A549 (cell line): ENCODE data around the gene TNRC6B. TPM values are rescaled to one million over a fixed set of nuclear protein-coding genes. Genes with fewer than 3 reads are reported as not detected.

ENCODE experiments used
- ATAC-seq, 2 experiments: fragments of 200-7000 bp in 1 of 2; fragments of >200 bp in 1 of 2; cut with Nextera tagmentation in 1 of 2; cut with Tn5 transposase in 1 of 2; 3 replicates each; pipeline versions ENCODE4 v1.8.0 to v1.9.1; 2018 to 2020; ENCODE audit warnings: mild to moderate bottlenecking in 1 of 2, moderate library complexity in 1 of 2
- CTCF ChIA-PET: fragments of 300-600 bp; sonication (Branson Sonifier 250); formaldehyde crosslinking; extraction: SDS; loops from one replicate; lab custom pipeline; 2021; ENCODE audit warnings: antibody characterized with exemption, inconsistent platforms; lab: Yijun Ruan, JAX
- POLR2A ChIA-PET: fragments of 350-600 bp; formaldehyde crosslinking; extraction: SDS; loops from one replicate; lab custom pipeline; 2021; ENCODE audit warnings: antibody characterized with exemption, inconsistent platforms; lab: Yijun Ruan, JAX
- DNase-seq, 2 experiments: peaks; one replicate each; pipeline versions ENCODE4 v3.0.0 to v3.0.0-alpha.2; 2011 to 2016; ENCODE audit warnings: low read depth in 1 of 2, low spot score in 1 of 2
- FAIRE-seq: peaks from 2 replicates; lab custom pipeline; 2011; peaks lifted over from hg19 to GRCh38; lab: Jason Lieb, UNC
- H3K27ac ChIP-seq, 2 experiments: fragments of >200 bp; sonication (Bioruptor Twin); formaldehyde crosslinking; 3 replicates each; pipeline ENCODE4 v1.5.1; 2016 to 2017
- H3K4me1 ChIP-seq: fragments of >200 bp; sonication (Bioruptor Twin); formaldehyde crosslinking; 3 replicates; pipeline ENCODE4 v1.6.1; 2016
- H3K4me2 ChIP-seq: fragments of >200 bp; sonication (Bioruptor Twin); formaldehyde crosslinking; 3 replicates; pipeline ENCODE4 v1.6.1; 2016
- H3K4me3 ChIP-seq: fragments of >200 bp; sonication (Bioruptor Twin); formaldehyde crosslinking; 3 replicates; pipeline ENCODE4 v1.5.1; 2016
- H3K9me3 ChIP-seq: fragments of >200 bp; sonication (Bioruptor Twin); formaldehyde crosslinking; 3 replicates; pipeline ENCODE4 v1.6.1; 2016
- BHLHE40 ChIP-seq: IDR thresholded peaks from 2 replicates; pipeline ENCODE4 v1.6.1; 2012; ENCODE audit warnings: low read depth, low read length, inconsistent platforms
- EHMT2 ChIP-seq: fragments of 200-600 bp; sonication (generic); IDR thresholded peaks from 2 replicates; pipeline ENCODE4 v1.6.1; 2016; ENCODE audit warnings: antibody characterized with exemption, low read depth, mild to moderate bottlenecking, moderate library complexity
- ESRRA ChIP-seq: fragments of 150-350 bp; IDR thresholded peaks from 2 replicates; pipeline ENCODE4 v1.6.1; 2014; ENCODE audit warnings: mild to moderate bottlenecking, low read length, borderline replicate concordance
- FOSB ChIP-seq: fragments of 250-450 bp; sonication (Bioruptor Pico); IDR thresholded peaks from 2 replicates; pipeline ENCODE4 v1.5.0; 2020; ENCODE audit warnings: mild to moderate bottlenecking, moderate library complexity
- GATA3 ChIP-seq: IDR thresholded peaks from 2 replicates; pipeline ENCODE4 v1.6.1; 2012; ENCODE audit warnings: borderline replicate concordance
- HOXB13 ChIP-seq: fragments of 250-450 bp; sonication (Bioruptor Pico); IDR thresholded peaks from 2 replicates; pipeline ENCODE4 v1.5.0; 2020; ENCODE audit warnings: low read depth, mild to moderate bottlenecking, moderate library complexity
- HOXB5 ChIP-seq: fragments of 250-450 bp; sonication (Bioruptor Pico); IDR thresholded peaks from 2 replicates; pipeline ENCODE4 v1.5.0; 2020; ENCODE audit warnings: mild to moderate bottlenecking, moderate library complexity
- JUN ChIP-seq, 2 experiments: fragments of >200 bp; sonication (Bioruptor Twin); formaldehyde crosslinking; IDR thresholded peaks; 2 replicates in 1 of 2; 3 replicates in 1 of 2; pipeline ENCODE4 v1.6.1; 2016 to 2017
- KDM1A ChIP-seq: fragments of 200-600 bp; sonication (generic); IDR thresholded peaks from 2 replicates; pipeline ENCODE4 v1.6.1; 2016; ENCODE audit warnings: low read depth, mild to moderate bottlenecking
- KDM5A ChIP-seq: fragments of 200-600 bp; sonication (generic); IDR thresholded peaks from 2 replicates; pipeline ENCODE4 v1.6.1; 2016; ENCODE audit warnings: antibody characterized with exemption, mild to moderate bottlenecking
- MAFK ChIP-seq: fragments of 450-650 bp; IDR thresholded peaks from 2 replicates; pipeline ENCODE4 v1.6.1; 2014; ENCODE audit not compliant: partially characterized antibody
- MYC ChIP-seq: IDR thresholded peaks from 2 replicates; pipeline ENCODE4 v1.6.1; 2012; ENCODE audit warnings: mild to moderate bottlenecking, inconsistent platforms, low read length, improper control_type of control experiment, borderline replicate concordance
- NPAS2 ChIP-seq: fragments of 250-450 bp; sonication (Bioruptor Pico); IDR thresholded peaks from 2 replicates; pipeline ENCODE4 v1.8.0; 2022; ENCODE audit warnings: mild to moderate bottlenecking, moderate library complexity, borderline replicate concordance
- RAD21 ChIP-seq, 2 experiments: fragments of >200 bp in 1 of 2; sonication (Bioruptor Twin) in 1 of 2; formaldehyde crosslinking in 1 of 2; IDR thresholded peaks in 1 of 2; conservative IDR thresholded peaks in 1 of 2; 2 replicates in 1 of 2; 3 replicates in 1 of 2; pipeline ENCODE4 v1.6.1; 2012 to 2018; ENCODE audit warnings: inconsistent platforms in 1 of 2
- RARB ChIP-seq: fragments of 250-450 bp; sonication (Bioruptor Pico); IDR thresholded peaks from 2 replicates; pipeline ENCODE4 v1.8.0; 2021; ENCODE audit warnings: mild to moderate bottlenecking, moderate library complexity
- RNF2 ChIP-seq: fragments of 200-600 bp; sonication (generic); IDR thresholded peaks from 2 replicates; pipeline ENCODE4 v1.6.1; 2016; ENCODE audit warnings: low read depth, mild to moderate bottlenecking, antibody characterized with exemption, moderate library complexity, borderline replicate concordance
- SMC3 ChIP-seq: fragments of >200 bp; sonication (Bioruptor Twin); formaldehyde crosslinking; IDR thresholded peaks from 3 replicates; pipeline ENCODE4 v1.6.1; 2018; ENCODE audit warnings: inconsistent platforms
- TFCP2L1 ChIP-seq: fragments of 250-450 bp; sonication (Bioruptor Pico); IDR thresholded peaks from 2 replicates; pipeline ENCODE4 v1.5.0; 2021; ENCODE audit warnings: mild to moderate bottlenecking
- TP53 ChIP-seq: fragments of 250-450 bp; sonication (Bioruptor Pico); IDR thresholded peaks from 2 replicates; pipeline ENCODE4 v1.5.0; 2021; ENCODE audit warnings: mild to moderate bottlenecking, moderate library complexity
- ZNF302 ChIP-seq: fragments of 250-450 bp; sonication (Bioruptor Pico); IDR thresholded peaks from 2 replicates; pipeline ENCODE4 v1.9.0; 2021; ENCODE audit warnings: inconsistent platforms, mild to moderate bottlenecking, moderate library complexity
- ZSCAN20 ChIP-seq: fragments of 250-450 bp; sonication (Bioruptor Pico); IDR thresholded peaks from 2 replicates; pipeline ENCODE4 v1.8.0; 2022; ENCODE audit warnings: mild to moderate bottlenecking, moderate library complexity
- WGBS: methylation state at CpG from one replicate; pipeline ENCODE4 v1.1.6; 2017; ENCODE audit errors: missing lambda C conversion rate; 5-methylcytosine and 5-hydroxymethylcytosine counted together
- polyA plus RNA-seq, 4 experiments: library from polyadenylated mRNA; depleted of rRNA in 3 of 4; stranded (reverse); fragments of >200 nt; fragmentation: RNase III in 1 of 4; extraction: RNeasy Plus Mini Kit Qiagen cat#74134 plus additional on column Dnase treatment in 1 of 4; gene quantifications; 2 replicates in 3 of 4; 3 replicates in 1 of 4; pipeline ENCODE4 v1.2.3, GENCODE V29; 2011 to 2017
- TF ChIP-seq, protein P1 (sequence below): fragments of >200 bp; sonication (Bioruptor Twin); formaldehyde crosslinking; IDR thresholded peaks from 3 replicates; pipeline ENCODE4 v1.5.1; 2016
- TF ChIP-seq, protein P2 (sequence below): fragments of 450-650 bp; IDR thresholded peaks from 2 replicates; pipeline ENCODE4 v1.6.1; 2014; ENCODE audit warnings: antibody characterized with exemption
- TF ChIP-seq, protein P3 (sequence below): IDR thresholded peaks from 2 replicates; pipeline ENCODE4 v1.6.1; 2012; ENCODE audit warnings: low read depth, borderline replicate concordance
- TF ChIP-seq, protein P4 (sequence below): fragments of 250-450 bp; sonication (Bioruptor Pico); IDR thresholded peaks from 2 replicates; pipeline ENCODE4 v1.5.0; 2021; ENCODE audit warnings: mild to moderate bottlenecking, moderate library complexity, borderline replicate concordance
- TF ChIP-seq, protein P5 (sequence below): fragments of 150-350 bp; IDR thresholded peaks from 2 replicates; pipeline ENCODE4 v1.6.1; 2014; ENCODE audit warnings: low read depth, mild to moderate bottlenecking, low read length
- TF ChIP-seq, protein P6 (sequence below): fragments of >200 bp; sonication (Bioruptor Twin); formaldehyde crosslinking; IDR thresholded peaks from 3 replicates; pipeline ENCODE4 v1.6.1; 2016
- TF ChIP-seq, protein P7 (sequence below): IDR thresholded peaks from 2 replicates; pipeline ENCODE4 v1.6.1; 2012

TNRC6B gene
- polyA plus RNA-seq, 2 of the 4 experiments (the other 2 are of a cell fraction) = 4.9 to 5.0 TPM

DNA sequence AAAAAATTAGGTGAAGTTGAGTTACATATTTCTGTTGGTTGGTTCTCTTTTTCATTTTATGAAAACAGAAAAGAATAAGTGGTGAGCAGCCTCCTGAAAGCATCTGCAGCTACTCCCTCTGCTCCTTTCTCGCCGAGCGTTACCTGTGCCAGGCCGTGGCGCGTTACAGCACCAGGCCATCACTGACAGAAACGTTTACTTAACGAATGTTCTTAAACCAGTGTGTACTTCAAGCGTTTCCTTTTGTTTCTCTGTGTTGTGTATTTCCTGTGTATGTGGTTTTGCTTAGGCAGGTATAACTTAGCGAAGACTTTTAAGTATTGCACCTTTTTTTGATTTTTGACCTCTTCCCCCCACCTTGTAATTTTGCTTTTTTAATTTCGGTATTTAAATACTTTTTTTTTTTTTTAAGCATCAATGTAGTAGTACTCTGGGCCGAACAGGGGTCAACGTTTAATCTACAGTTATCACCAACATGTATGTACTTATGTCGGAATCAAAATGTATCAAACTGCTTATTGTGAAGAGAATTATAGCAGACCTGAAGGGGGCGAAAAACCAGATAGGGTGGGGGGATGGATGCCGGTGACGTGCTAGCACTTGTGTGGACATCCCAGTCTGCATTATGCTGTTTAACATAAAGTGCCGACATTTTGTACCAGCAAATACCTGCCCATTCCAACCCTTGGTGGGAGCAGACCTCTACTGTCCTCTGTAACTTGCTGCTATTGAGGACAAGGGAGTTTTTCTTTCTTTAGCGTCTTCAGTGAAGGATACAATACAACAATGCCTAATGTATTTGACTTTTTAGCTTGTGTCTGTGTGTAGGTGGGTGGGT is 147.0 kb downstream of the TNRC6B start:
- ATAC-seq = no peak
- no peak for DNase-seq
- WGBS = 83% methylated on average over 19 of the region's 19 CpGs
- no peak overlapping the region for H3K4me3 ChIP-seq
- TF ChIP-seq RAD21 (conservative IDR thresholded peaks at IDR 0.05 in 1 of 2, IDR thresholded peaks at IDR 0.05 in 1 of 2) = no peak
- TF ChIP-seq HOXB13 (CRISPR knock-in tag) = no peak
- TF ChIP-seq HOXB5 (CRISPR knock-in tag) = no peak
- no peak for TF ChIP-seq ZSCAN20 (CRISPR knock-in tag)
- TF ChIP-seq SMC3 = no peak
- TF ChIP-seq FOSB = no peak
- TF ChIP-seq ZNF302 = no peak
- no peak for TF ChIP-seq RARB
- no peak for TF ChIP-seq MAFK
- TF ChIP-seq TP53 = no peak
- TF ChIP-seq GATA3 = no peak
- no peak for TF ChIP-seq NPAS2
- TF ChIP-seq, protein P1, sequence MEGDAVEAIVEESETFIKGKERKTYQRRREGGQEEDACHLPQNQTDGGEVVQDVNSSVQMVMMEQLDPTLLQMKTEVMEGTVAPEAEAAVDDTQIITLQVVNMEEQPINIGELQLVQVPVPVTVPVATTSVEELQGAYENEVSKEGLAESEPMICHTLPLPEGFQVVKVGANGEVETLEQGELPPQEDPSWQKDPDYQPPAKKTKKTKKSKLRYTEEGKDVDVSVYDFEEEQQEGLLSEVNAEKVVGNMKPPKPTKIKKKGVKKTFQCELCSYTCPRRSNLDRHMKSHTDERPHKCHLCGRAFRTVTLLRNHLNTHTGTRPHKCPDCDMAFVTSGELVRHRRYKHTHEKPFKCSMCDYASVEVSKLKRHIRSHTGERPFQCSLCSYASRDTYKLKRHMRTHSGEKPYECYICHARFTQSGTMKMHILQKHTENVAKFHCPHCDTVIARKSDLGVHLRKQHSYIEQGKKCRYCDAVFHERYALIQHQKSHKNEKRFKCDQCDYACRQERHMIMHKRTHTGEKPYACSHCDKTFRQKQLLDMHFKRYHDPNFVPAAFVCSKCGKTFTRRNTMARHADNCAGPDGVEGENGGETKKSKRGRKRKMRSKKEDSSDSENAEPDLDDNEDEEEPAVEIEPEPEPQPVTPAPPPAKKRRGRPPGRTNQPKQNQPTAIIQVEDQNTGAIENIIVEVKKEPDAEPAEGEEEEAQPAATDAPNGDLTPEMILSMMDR = no peak
- TF ChIP-seq, protein P2, sequence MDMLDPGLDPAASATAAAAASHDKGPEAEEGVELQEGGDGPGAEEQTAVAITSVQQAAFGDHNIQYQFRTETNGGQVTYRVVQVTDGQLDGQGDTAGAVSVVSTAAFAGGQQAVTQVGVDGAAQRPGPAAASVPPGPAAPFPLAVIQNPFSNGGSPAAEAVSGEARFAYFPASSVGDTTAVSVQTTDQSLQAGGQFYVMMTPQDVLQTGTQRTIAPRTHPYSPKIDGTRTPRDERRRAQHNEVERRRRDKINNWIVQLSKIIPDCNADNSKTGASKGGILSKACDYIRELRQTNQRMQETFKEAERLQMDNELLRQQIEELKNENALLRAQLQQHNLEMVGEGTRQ = no peak
- no peak for TF ChIP-seq BHLHE40
- TF ChIP-seq, protein P3, sequence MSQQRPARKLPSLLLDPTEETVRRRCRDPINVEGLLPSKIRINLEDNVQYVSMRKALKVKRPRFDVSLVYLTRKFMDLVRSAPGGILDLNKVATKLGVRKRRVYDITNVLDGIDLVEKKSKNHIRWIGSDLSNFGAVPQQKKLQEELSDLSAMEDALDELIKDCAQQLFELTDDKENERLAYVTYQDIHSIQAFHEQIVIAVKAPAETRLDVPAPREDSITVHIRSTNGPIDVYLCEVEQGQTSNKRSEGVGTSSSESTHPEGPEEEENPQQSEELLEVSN = no peak
- no peak for TF ChIP-seq MYC
- TF ChIP-seq RNF2 = no peak
- FAIRE-seq = no peak
- H3K9me3 ChIP-seq = no peaks in the 10 kb centered on the region
- ChIA-PET CTCF (no interaction called here), POLR2A (no interaction called here)
- H3K27ac ChIP-seq = no peak overlapping the region
- H3K4me1 ChIP-seq = no peaks in the 10 kb centered on the region
- H3K4me2 ChIP-seq = no peak overlapping the region

DNA sequence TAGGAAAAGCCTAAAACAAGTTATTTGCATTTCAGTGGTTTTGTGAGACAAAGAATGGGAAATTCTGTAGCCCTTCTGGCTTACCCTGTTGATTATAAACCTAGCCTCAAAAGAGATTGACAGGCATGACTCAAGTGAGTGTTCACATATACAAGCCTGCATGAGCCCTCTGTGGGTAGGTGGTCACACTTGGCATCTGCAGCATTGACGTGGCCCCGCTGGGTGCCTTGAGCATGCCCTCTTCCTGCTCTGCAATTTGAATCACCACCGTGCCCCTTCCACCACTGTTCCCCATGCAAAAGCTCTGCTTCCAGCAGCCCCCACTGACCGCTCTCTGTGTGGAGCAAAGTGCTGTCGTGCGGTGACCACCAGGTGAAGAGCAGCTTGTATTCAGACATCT is 147.6 kb downstream of the TNRC6B start:
- no peaks in the 10 kb centered on the region for H3K9me3 ChIP-seq
- H3K4me2 ChIP-seq = no peak overlapping the region
- H3K27ac ChIP-seq = no peak overlapping the region
- FAIRE-seq (no peak), ATAC-seq (no peak), DNase-seq (no peak)
- no peaks in the 10 kb centered on the region for H3K4me1 ChIP-seq
- no peak overlapping the region for H3K4me3 ChIP-seq
- 96% methylated on average over 4 of the region's 6 CpGs for WGBS
- ChIA-PET CTCF (interaction anchor here (1.4 kb wide), 1 partner anchor 10 kb away, joined by 4 read pairs; no protein-coding TSS in a partner anchor), POLR2A (no interaction called here)
- TF ChIP-seq SMC3 (no peak), TFCP2L1 (CRISPR knock-in tag) (no peak), JUN (IDR thresholded peaks at IDR 0.05) (no peak), BHLHE40 (no peak), KDM5A (no peak), ESRRA (no peak), KDM1A (no peak), TP53 (no peak), GATA3 (no peak), EHMT2 (no peak)
- TF ChIP-seq, protein P4, sequence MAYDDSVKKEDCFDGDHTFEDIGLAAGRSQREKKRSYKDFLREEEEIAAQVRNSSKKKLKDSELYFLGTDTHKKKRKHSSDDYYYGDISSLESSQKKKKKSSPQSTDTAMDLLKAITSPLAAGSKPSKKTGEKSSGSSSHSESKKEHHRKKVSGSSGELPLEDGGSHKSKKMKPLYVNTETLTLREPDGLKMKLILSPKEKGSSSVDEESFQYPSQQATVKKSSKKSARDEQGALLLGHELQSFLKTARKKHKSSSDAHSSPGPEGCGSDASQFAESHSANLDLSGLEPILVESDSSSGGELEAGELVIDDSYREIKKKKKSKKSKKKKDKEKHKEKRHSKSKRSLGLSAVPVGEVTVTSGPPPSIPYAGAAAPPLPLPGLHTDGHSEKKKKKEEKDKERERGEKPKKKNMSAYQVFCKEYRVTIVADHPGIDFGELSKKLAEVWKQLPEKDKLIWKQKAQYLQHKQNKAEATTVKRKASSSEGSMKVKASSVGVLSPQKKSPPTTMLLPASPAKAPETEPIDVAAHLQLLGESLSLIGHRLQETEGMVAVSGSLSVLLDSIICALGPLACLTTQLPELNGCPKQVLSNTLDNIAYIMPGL (CRISPR knock-in tag) = no peak
- TF ChIP-seq, protein P5, sequence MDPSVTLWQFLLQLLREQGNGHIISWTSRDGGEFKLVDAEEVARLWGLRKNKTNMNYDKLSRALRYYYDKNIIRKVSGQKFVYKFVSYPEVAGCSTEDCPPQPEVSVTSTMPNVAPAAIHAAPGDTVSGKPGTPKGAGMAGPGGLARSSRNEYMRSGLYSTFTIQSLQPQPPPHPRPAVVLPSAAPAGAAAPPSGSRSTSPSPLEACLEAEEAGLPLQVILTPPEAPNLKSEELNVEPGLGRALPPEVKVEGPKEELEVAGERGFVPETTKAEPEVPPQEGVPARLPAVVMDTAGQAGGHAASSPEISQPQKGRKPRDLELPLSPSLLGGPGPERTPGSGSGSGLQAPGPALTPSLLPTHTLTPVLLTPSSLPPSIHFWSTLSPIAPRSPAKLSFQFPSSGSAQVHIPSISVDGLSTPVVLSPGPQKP = no peak
- TF ChIP-seq, protein P6, sequence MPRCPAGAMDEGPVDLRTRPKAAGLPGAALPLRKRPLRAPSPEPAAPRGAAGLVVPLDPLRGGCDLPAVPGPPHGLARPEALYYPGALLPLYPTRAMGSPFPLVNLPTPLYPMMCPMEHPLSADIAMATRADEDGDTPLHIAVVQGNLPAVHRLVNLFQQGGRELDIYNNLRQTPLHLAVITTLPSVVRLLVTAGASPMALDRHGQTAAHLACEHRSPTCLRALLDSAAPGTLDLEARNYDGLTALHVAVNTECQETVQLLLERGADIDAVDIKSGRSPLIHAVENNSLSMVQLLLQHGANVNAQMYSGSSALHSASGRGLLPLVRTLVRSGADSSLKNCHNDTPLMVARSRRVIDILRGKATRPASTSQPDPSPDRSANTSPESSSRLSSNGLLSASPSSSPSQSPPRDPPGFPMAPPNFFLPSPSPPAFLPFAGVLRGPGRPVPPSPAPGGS = no peak
- TF ChIP-seq, protein P3 = no peak
- TF ChIP-seq, protein P7, sequence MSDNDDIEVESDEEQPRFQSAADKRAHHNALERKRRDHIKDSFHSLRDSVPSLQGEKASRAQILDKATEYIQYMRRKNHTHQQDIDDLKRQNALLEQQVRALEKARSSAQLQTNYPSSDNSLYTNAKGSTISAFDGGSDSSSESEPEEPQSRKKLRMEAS = no peak
